GM19043 (cell line): Measurements from ENCODE around the gene LARGE2.

Experiments
- ATAC-seq: cut with Tn5 transposase; IDR thresholded peaks from one replicate; pipeline ENCODE4 v1.9.1; 2021; ENCODE audit warnings: low read depth; ENCODE audit not compliant: unreplicated experiment

The LARGE2 gene

DNA sequence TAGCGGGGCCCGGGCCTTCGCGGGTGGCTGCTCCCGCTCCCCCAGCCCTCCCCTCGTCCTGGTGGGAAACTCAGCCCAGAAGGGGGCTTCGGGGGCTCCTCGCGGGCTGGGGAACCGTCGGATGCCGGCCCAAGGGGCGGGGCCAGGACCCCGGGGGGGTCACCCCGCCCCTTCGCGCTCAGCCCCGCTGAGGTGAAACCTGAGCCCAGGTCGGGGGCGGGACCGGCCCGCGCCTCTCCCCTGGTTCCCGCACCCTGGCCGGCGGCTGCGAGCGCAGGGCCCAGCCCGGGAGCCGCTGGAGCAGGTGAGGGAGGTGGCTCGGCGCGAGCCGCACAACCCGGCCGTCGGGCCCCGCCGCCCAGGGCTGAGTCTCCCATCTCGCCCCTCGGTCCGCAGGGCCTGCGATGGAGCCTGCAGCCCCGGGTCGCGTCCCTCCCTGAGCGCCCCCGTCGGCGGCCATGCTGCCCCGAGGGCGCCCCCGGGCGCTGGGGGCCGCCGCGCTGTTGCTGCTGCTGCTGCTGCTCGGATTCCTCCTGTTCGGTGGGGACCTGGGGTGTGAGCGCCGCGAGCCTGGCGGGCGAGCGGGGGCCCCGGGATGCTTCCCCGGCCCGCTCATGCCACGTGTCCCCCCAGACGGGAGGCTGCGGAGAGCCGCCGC, at the start of gene LARGE2:
TSS of gene LARGE2 (plus strand) at position 232 of the 658 bp plus-strand sequence. CDS start at position 459, 227 bp downstream.
- ATAC-seq = no peak

DNA sequence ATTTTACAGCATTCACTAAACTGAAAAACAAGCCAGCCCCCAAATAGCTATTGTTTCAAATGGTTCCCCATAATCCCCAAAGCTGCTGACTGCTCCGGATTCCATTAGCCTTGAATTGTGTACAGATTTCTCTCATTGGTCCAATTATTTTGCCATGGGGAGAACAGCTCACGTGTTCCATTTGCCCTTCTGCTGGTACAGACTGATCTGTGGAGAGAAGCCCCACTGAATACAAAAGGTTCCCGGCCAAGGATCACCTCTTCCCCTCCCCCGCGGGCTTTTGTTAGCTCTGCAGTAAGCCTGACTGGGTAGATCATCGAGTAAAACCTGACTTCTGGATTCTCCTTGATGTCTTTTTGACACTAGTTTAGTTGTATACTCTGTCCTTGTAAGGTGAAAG, 46.1 kb upstream of the LARGE2 start:
- no peak for ATAC-seq

DNA sequence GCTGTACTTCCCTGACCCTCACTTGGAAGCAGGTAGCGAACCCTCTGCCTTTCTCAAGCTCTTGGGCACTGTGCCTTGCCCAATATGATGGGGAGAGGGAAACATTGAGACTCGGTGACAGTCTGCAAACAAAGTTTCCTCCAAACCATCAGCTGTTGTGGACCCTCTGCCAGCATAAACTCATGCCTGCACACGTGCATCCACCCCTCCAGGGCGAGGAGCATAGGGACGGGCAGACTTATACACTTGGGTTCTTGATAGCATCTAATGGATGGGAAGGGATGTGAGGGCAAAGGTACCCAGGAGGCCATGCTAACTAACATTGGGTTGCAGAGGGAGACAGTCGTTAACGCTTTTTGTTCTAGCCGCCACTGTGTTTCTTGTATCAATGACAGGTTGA, 45.2 kb upstream of the LARGE2 start:
- no peak for ATAC-seq

DNA sequence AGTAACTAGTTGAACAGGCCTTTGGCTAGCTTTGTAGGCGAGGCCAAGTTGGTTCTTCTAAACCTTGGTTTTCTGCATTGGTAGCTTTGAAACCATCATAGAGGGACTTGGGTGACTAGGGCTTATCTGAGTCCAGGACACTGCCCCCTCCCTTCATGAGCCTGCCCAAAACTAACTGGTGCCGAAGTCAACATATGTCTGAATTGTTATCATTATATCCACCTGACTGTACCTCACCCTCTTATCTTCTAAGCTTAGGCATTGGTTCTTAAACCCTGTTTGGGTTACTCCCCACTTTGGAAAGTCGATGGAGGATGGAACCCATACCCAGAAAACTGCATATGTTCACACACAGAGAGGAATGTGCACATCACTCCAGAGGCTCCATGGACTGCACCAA, 44.6 kb upstream of the LARGE2 start:
- no peak for ATAC-seq

DNA sequence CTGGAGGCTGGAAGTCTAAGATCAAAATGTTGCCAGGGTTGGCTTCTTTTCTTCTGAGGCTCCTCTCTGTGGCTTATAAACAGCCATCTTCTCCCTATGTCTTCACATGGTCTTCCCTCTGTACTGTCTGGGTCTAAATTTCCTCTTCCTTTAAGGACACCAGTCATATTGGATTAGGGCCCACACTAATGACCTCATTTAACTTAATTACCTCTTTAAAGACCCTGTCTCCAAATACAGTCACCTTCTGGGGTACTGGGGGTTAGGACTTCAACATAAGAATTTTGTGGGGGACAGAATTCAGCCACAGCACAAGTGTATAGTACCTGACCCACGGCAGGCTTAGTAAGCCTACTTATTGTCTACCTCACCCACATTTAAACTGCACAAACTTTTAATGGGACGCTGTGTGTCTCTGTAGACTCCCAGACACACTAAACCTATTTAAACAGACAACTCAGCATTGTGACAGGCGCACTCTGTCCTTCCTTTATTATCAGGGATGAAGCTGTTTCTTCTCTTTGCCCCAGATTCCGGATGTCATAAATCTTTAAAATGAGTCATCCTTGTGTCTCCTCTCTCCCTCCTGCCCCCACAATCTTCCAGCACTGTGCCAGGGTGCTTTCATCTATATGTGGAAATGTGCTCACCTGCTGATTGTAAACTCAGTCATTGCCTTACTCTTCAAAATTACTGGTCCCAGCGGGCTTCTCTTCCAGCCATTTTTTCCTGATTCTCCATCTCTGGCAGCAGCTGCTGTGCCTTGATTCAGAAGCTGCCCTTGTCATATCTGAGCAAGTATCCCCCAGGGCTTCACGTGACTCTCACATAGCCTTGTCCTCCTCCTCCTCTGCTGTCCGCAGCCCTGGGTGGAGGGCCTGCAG, 42.4 kb upstream of the LARGE2 start:
- no peak for ATAC-seq

DNA sequence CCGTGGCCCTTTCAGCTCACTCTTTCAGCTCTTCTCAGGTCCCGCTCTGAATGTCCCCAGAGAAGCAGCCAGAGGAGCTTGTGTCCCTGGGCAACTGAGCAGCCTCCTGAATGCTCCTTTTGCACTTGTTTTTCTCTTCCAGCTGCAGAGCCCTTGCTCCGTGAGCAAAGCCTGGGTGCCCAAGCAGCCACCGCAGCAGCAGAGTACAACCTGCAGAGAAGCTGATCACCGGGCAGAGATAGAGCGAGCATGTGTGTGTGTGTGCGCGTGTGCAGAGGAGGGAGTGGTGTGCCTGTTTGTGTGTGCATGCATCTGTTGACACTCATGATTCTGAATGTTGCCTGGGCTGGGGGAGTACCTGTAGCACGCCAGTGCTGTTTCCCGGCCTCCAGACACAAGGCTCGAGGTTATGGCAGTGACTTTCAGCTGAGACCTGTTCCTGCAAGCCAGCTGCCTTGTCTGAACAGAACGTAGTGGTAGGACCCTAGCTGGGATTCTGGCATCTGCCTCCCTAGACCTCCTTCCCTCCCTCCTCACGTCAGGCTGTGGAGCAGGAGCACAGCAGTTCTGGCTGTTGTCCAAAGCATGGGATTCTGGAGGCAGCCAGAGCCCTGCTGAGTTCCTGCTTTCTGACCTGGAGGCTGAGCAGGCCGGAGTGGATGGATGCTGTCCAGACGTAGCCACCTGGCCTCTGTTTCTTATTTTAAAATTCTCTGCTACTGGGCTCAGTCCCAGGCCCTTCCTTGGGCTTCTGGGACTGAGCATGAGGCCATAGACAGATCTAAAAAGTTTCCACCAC, 41.5 kb upstream of the LARGE2 start:
- no peak for ATAC-seq

DNA sequence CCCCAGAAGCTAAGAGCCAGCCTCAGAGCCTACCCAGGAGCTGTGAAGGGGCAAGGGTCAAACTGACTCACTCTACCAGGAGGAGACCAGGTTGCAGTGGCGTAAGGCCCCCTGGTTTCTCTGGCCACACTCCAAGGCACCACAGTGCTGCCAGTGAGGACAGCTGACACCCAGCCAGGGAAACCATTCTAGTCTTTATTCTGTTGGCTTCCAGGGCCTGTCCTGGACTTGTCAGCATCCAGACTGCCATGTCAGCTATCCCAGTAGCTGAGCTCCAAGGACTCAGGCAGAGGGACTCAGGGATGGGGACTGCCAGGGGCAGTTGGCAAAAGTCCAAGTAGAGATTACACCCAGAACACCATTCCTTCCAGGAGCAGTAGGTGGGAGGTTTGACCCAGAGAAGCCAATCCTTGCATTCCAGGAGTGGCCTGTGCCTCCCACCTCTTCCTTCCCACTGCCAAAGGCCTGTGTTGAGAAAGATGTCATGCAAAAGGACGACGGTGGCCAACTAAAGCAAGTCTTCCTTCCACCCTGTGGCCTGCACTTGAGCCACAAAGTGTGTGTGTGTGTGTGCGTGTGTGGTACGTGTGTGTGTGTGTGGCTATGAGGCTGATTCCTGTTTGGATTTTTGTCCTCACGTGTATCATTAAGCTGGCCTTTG, 40.6 kb upstream of the LARGE2 start:
- ATAC-seq = no peak

DNA sequence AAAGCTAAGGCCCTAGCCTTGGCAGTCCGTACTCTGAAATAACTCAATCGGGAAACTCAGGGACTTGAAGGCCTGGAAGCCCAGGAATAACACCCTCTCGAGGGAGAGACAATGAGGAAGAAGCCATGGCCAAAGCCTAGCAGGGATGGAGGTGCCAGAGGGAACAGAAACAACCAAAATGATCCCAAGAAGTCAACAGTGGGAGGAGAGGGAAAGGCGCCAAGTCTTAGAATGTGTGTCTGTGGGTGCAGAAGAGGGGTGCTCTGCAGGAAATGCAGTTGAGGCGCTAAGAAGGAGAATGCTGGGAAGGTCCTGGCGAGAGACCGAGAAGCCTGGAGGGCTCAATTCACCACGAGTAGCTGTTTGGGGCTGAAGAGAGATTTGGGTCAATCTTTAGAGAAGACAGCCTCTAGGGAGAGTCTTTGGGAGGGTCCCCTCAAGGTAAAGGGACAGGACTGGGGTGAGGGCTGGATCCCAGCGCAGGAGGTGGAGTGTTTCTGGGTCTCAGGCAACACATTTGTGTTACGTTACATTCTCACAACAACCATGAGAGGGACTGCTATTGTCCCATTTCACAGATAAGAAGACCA, 37.8 kb upstream of the LARGE2 start:
- ATAC-seq = no peak

DNA sequence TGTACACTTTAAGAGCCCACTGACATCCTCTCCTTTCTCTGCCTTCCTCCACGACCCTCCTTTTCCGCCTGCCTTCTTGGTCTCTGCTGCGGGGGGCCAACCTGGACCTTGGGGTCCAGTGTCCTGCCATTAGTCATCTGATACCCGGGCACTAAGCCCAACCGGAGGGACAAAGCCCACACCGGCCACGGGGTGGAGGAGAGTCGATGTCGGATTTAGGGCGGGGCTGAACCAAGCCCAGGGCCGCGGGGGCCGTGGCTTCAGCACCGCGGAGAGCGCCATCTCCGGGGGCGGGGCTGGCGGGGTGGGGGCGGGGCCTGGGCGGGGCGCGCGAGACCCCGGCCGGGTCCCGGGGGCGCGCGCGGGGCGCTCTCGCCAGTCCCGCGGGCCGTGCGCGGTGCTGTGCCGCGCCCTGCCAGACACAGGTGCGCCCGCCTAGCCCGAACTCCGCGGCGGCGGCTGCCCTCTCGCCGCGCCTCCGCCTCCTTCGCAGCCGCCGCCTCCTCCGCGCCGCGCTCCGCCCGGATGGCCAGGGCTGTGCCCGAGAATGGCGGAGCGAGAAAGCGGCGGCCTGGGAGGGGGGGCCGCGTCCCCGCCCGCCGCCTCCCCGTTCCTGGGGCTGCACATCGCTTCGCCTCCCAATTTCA, 37.1 kb upstream of the LARGE2 start, which contains the start of gene MAPK8IP1:
TSS of gene MAPK8IP1 (plus strand) at position 378 of the 647 bp plus-strand sequence. CDS start at position 548, 170 bp downstream.
- ATAC-seq = no peak

DNA sequence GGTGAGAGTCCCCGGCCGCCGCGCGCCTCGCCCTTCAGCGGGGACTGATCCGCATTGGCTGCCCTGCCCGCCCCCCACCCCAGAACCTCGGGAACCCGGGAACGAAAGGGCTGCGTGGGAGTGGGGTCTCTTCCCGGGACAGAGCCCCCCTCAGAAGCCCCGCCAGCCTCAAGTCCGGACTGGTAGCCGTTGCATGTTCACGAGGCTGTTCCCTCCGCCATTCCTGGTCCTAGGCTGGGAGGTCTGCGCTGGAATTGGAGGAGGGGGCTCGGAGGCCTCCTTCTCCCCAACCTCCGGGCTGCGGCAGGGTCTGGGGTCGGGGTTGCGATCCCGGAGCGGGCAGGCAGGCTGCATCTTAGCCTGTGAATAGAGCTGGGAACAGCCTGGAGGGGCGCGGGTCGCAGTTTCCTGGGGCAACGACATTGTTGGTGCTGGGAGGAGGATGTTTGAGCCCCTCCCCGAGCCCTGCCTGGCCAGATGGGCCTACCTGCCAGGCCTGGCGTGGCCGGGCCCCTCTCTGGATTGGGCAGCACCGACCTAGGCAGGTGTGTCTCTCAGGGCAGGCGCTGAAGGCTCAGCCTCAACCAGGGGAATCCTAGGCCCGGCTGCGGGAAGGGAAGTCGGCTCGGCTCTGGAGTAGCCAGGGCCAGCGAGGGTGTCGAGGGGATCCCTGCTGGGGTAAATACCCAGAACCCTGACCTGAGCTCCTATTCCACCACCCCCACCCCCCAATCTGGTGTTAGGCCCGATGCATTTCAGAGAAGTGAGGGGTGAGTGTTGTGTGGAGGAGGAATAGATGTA, 36.3 kb upstream of the LARGE2 start:
- no peak for ATAC-seq

DNA sequence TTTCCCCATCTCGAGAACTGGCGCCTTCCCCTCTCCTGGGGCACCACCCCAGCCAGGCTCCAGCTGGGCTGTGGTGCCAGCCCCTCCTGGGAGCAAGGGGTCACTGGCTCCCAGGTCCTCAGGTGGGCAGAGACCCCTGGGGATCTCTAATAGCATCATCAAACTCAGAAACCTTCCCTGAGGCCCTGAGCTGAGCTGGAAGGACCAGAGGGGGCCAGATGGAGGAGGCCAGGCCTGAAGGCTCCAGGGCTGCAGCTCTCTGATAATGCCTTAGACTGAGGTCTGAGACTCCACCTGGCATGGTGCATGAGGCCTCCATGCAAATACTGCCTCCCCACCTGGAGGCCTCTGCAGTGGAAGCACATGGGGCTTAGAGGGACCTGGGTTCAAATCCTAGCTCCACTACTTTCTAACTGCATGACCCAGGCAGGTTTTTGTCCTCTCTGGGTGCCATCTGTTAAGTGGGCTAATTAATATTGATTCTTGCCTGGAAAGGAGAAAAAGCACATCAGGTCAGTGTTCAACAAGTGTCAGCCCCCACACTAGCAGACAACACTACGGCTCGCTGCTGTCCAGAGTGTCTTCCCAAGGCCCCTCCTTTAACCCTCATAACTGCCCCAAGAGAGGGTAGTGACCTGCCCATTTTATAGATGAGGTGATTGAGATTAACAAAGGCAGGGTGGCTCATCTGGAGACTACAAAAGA, 35.5 kb upstream of the LARGE2 start:
- ATAC-seq = no peak

DNA sequence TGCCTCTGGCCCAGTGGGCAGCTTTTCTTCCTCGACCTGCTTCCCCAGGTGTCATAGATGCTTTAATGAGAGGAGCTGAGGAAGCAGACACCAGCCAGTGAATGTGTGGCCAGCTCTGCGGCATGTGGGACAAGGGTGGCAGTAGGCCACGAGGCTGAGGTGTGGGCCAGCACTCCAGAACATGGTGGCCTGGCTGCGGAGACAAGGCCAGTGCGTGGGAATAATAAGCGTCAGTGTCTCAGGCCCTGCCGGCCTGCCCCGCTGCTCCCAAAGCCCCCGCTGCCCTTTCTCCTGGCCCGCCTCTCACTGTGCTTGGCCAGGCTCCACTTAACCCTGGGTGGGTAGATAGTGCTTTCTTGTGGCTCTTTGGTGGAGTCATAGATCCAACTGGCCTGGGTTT, 34.9 kb upstream of the LARGE2 start:
- ATAC-seq = no peak

DNA sequence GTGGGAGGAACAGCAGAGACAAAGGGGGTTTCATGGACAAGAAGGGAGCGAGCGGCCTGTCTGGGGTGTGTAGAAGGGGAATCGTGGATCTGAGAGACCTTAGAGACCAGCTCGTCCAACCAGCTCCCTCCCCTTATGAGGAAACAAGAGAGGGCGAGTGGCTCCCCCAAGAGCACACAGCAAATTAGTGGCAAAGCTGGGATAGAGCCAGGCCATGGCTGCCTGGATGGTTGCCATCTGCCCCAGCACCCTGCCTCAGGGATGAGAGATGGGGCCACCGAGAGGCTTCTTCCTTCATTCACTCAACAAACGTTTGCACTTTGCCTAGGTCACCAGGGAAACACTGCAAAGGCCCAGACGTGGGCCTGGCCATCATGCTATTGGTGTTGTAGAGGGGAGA, 32.9 kb upstream of the LARGE2 start:
- ATAC-seq = no peak

DNA sequence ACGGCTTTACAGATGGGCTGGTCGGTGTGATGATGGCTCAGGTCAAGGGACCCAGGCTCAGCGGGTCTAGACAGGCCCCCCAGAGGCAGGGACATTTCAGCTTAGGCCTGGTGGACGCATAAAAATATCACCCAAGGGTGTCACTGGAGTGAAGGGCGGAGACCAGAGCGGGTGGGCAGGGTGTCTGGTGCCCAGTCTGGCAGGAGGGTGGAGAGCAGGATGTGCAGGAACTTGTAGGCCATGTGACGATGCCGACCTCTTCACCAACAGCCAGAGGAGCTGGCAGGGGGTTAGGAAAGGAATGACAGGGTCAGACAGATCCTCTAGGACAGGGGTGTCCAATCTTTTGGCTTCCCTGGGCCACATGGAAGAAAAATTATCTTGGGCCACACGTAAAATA, 32.5 kb upstream of the LARGE2 start:
- ATAC-seq = no peak

DNA sequence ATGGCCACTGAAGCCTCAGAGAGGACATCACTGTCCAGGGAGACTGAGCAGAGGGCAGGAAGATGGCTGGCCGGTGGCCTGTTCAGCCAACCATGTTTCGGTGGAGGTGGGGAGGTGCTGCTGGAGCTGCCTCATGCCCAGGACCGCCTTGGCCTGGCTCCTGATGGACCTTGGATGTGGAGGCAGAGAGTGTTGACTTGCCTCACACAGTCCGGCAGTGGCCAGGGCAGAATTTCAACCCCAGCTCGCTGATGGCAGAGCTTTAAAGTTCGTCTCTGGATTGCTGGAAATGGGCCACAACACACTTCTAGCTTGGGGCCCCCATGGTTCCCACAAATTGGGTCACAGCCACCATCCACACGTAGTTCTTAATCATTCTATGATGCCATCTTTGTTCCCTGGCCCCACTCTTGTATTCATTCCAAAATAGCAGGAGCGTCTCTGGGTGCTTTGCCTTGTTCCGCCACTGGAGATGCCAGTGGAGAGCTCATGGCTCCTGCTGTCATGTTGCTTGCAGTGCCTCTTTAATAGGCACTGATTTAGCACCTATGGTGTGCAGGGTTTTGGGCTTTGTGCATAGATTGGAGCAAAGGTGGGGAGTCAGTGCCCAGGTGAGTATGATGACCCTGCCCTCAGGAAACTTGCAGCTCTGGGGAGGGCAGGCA, 31.4 kb upstream of the LARGE2 start:
- no peak for ATAC-seq

DNA sequence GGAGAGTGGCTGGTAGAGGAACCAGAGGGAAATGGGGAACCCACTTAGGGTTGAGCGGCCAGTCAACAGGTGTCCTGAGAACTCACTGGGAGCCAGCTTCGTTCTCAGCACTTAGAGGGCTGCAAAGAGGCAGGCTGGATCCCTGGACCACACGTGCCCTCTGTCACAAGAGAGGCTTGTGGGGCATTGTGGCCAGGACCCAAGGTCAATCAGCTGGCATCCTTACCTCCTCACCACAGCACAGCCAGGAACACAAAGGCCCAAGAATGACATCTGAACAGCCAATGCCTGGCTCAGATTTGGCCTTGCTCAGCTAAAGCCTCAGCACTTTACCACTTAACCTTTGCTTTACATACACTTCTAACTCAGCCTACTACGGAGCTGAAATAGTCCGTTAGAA, 29.6 kb upstream of the LARGE2 start:
- ATAC-seq = no peak

DNA sequence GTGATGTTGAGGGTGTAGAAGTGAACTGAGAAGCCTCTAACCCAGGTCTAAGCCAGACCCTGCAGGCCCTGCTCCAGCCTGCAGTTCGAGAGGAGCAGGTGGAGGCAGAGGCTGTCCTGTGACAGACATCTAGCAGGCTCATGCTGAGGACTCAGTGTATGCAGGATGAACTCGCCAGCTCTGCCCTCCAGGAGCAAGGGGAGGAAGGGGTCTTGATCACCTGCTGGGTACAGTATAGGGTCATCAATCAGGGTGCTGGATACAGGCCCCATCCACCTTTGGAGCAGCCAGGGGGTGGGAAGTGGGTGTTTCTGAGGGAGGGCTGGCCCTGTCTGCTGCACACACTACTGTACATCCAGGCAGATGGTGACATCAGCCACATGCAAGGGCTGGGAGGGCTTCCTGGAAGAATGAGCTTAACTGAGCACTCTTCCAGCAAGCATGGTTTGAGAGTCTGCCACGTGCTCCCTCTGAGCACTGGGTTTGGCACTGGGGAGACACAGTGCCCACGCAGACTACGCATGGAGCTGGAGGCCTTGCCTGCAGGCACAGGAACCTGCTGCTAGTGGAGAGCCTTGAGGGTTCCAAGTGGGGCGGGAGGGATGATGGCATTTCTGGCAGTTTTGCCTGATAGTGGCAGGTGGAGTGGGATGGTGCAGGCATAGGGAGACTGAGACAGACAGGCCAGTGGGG, 27.8 kb upstream of the LARGE2 start:
- ATAC-seq = no peak
